HepG2 (cell line): ENCODE results near the gene HTR1B. TPM values are rescaled to one million over a fixed set of nuclear protein-coding genes. Genes with fewer than 3 reads are reported as not detected.
A peak's percentile ranks its signal among the peaks of the same experiment; 100 is the strongest.

Experiments used
- ATAC-seq: fragments of 200-7000 bp; cut with Tn5 transposase; 3 replicates; pipeline ENCODE4 v1.9.1; 2020; ENCODE audit warnings: mild to moderate bottlenecking, moderate library complexity
- BruUV-seq: library from RNA; stranded (reverse); fragments of 400-500 nt; replicated peaks from 2 replicates; lab custom pipeline; 2021; lab: Mats Ljungman, UMichigan
- CTCF ChIA-PET: fragments of 300-600 bp; formaldehyde crosslinking; extraction: SDS; loops from one replicate; lab custom pipeline; 2021; ENCODE audit warnings: low total read pairs, inconsistent platforms, low intra/inter-chr PET ratio; lab: Yijun Ruan, JAX
- POLR2A ChIA-PET: fragments of 350-600 bp; sonication (Branson Sonifier 250); formaldehyde crosslinking; loops from one replicate; lab custom pipeline; 2020; ENCODE audit warnings: antibody characterized with exemption, inconsistent platforms; lab: Yijun Ruan, JAX
- DNase-seq: peaks from one replicate; pipeline ENCODE4 v3.0.0-alpha.2; 2015; ENCODE audit warnings: low spot score
- FAIRE-seq: peaks from 3 replicates; lab custom pipeline; 2011; peaks lifted over from hg19 to GRCh38; lab: Jason Lieb, UNC
- H2AFZ ChIP-seq: one replicate; pipeline ENCODE4 v1.6.1; 2011; ENCODE audit warnings: low read length, inconsistent platforms
- H3K27ac ChIP-seq: fragments of 300-600 bp; 3 replicates; pipeline ENCODE4 v1.8.0; 2011; ENCODE audit warnings: mixed run types, mild to moderate bottlenecking, mixed read lengths, low read length, inconsistent platforms; ENCODE audit not compliant: insufficient read depth; ENCODE audit errors: extremely low read length
- H3K27me3 ChIP-seq, 2 experiments: fragments of 200-600 bp in 1 of 2; 2 replicates in 1 of 2; 3 replicates in 1 of 2; pipeline versions ENCODE4 v1.6.0 to v1.8.0; 2011; ENCODE audit warnings: low read length in 2 of 2, mild to moderate bottlenecking in 2 of 2, moderate library complexity in 2 of 2, inconsistent platforms in 1 of 2; ENCODE audit not compliant: insufficient read depth in 2 of 2, control insufficient read depth in 1 of 2
- H3K36me3 ChIP-seq, 2 experiments: fragments of 200-600 bp in 1 of 2; replicated peaks in 1 of 2; 2 replicates in 1 of 2; 3 replicates in 1 of 2; pipeline versions ENCODE4 v1.5.1 to v1.8.0; 2011; ENCODE audit warnings: low read length in 2 of 2, inconsistent platforms in 1 of 2; ENCODE audit not compliant: insufficient read depth in 2 of 2, control insufficient read depth in 1 of 2
- H3K4me1 ChIP-seq: 2 replicates; pipeline ENCODE4 v1.5.1; 2012; ENCODE audit warnings: low read length, inconsistent platforms; ENCODE audit not compliant: insufficient read depth
- H3K4me2 ChIP-seq: 2 replicates; pipeline ENCODE4 v1.6.0; 2011; ENCODE audit warnings: low read depth, low read length, inconsistent platforms
- H3K4me3 ChIP-seq, 3 experiments: fragments of 200-600 bp in 1 of 3; sonication (generic), shearing (Covaris generic) in 1 of 3; replicated peaks in 1 of 3; 2 replicates each; pipeline ENCODE4 v1.5.1; 2011 to 2016; ENCODE audit warnings: low read length in 3 of 3, inconsistent platforms in 2 of 3, low read depth in 2 of 3, mild to moderate bottlenecking in 2 of 3, control low read depth in 1 of 3, mixed read lengths in 1 of 3; ENCODE audit not compliant: insufficient read depth in 1 of 3
- H3K79me2 ChIP-seq: one replicate; pipeline ENCODE4 v1.6.1; 2011; ENCODE audit warnings: low read length, inconsistent platforms; ENCODE audit not compliant: insufficient read depth
- H3K9ac ChIP-seq: 2 replicates; pipeline ENCODE4 v1.6.0; 2011; ENCODE audit warnings: mild to moderate bottlenecking, low read depth, low read length, inconsistent platforms; ENCODE audit not compliant: insufficient read depth
- H3K9me3 ChIP-seq: 2 replicates; pipeline ENCODE4 v1.5.1; 2012; ENCODE audit warnings: mild to moderate bottlenecking, low read length
- H4K20me1 ChIP-seq: 2 replicates; pipeline ENCODE4 v1.6.0; 2011; ENCODE audit warnings: inconsistent platforms, mild to moderate bottlenecking, low read length, moderate library complexity; ENCODE audit not compliant: insufficient read depth
- CENPX ChIP-seq: sonication (generic); formaldehyde crosslinking; IDR thresholded peaks from 2 replicates; pipeline ENCODE4 v1.9.0; 2021; ENCODE audit warnings: mild to moderate bottlenecking, missing genetic modification reagents, moderate library complexity
- NR3C1 ChIP-seq: sonication (generic); formaldehyde crosslinking; IDR thresholded peaks from 2 replicates; pipeline ENCODE4 v1.4.0; 2020; ENCODE audit warnings: missing genetic modification reagents
- ZFP36 ChIP-seq: fragments of 150-350 bp; IDR thresholded peaks from 2 replicates; pipeline ENCODE4 v1.6.1; 2018; ENCODE audit warnings: borderline replicate concordance, low read length, low read depth; ENCODE audit not compliant: partially characterized antibody
- ZNF207 ChIP-seq: fragments of 450-650 bp; IDR thresholded peaks from 2 replicates; pipeline ENCODE4 v1.6.1; 2016; ENCODE audit warnings: antibody characterized with exemption, borderline replicate concordance
- ZNF543 ChIP-seq: sonication (generic); formaldehyde crosslinking; IDR thresholded peaks from 2 replicates; pipeline ENCODE4 v1.4.0; 2020; ENCODE audit warnings: mild to moderate bottlenecking, missing genetic modification reagents
- ZNF616 ChIP-seq: sonication (generic); formaldehyde crosslinking; IDR thresholded peaks from 2 replicates; pipeline ENCODE4 v1.5.0; 2020; ENCODE audit warnings: low read depth, mild to moderate bottlenecking, missing genetic modification reagents
- ZSCAN12 ChIP-seq: sonication (generic); formaldehyde crosslinking; IDR thresholded peaks from 2 replicates; pipeline ENCODE4 v1.9.0; 2021; ENCODE audit warnings: mild to moderate bottlenecking, missing genetic modification reagents
- WGBS: methylation state at CpG from one replicate; pipeline ENCODE4 v1.1.6; 2017; ENCODE audit warnings: low lambda C conversion rate; 5-methylcytosine and 5-hydroxymethylcytosine counted together
- in situ Hi-C: cut with HindIII; loops from 2 replicates; pipeline ENCODE4 v1.10.0; 2017; ENCODE audit warnings: low pct_unique_long_range_greater_than_20kb; ENCODE audit not compliant: extremely low pct_ligation_motif_present
- intact Hi-C: fragments of 100-400 bp; cut with micrococcal nuclease; formaldehyde crosslinking; loops from one replicate; pipeline ENCODE4 v1.10.0; 2022; ENCODE audit not compliant: unreplicated experiment
- polyA plus RNA-seq, 8 experiments: library from polyadenylated mRNA; depleted of rRNA in 3 of 8; stranded (reverse) in 7 of 8; unstranded in 1 of 8; fragments of >200 nt; fragmentation: Illumina TruSeq in 4 of 8; extraction: Trizol in 4 of 8; gene quantifications; 2 replicates each; pipeline versions ENCODE4 v1.2.1 to v1.2.3, GENCODE V29; 2011 to 2016; ENCODE audit warnings: low read depth in 4 of 8, missing spikeins in 1 of 8, mixed read lengths in 1 of 8; ENCODE audit not compliant: insufficient read depth in 1 of 8
- total RNA-seq, 5 experiments: library from RNA; depleted of rRNA; stranded (reverse); fragments of >200 nt; fragmentation: Illumina TruSeq; extraction: Trizol; gene quantifications; 2 replicates each; pipeline ENCODE4 v1.2.3, GENCODE V29; 2016; ENCODE audit warnings: low read depth in 1 of 5
- TF ChIP-seq, protein P1 (sequence below): sonication (generic); formaldehyde crosslinking; IDR thresholded peaks from 2 replicates; pipeline ENCODE4 v1.8.1; 2023; ENCODE audit warnings: mild to moderate bottlenecking, inconsistent platforms, moderate library complexity, missing genetic modification reagents, borderline replicate concordance
- TF ChIP-seq, protein P2 (sequence below): sonication (generic); formaldehyde crosslinking; IDR thresholded peaks from 2 replicates; pipeline ENCODE4 v1.8.1; 2023; ENCODE audit warnings: missing genetic modification reagents, inconsistent platforms, borderline replicate concordance
- TF ChIP-seq, protein P3 (sequence below): sonication (generic); formaldehyde crosslinking; IDR thresholded peaks from 2 replicates; pipeline ENCODE4 v1.4.0; 2020; ENCODE audit warnings: low read depth, missing genetic modification reagents

The HTR1B gene
- total and polyA plus RNA-seq, 2 of the 13 experiments (the other 11 are each of a cell fraction or from before 2014, with no cell fraction given), result not detected

DNA sequence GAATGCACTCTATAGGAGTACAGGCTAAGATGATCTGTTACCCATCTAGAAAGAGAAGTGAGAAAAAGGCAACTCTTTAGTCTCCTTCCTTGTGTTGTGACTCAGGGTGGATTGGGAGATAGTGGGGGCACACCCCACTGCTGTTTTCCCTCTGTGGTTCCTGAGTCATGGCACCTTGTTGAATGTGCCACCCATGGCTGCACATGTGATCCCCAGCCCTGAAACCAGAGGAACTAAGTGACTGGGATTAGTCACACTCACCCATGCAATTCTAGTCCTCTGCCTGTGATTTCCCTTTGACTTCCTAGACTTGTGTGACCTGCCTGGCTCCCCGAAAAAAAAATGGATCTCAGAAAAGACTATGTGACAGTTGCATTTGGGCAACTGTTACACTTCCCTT, 48.6 kb upstream of the HTR1B start:
- in situ Hi-C loops (no loop called here), intact Hi-C loops (no loop called here)
- H3K79me2 ChIP-seq, result no peaks in the 10 kb centered on the region
- ATAC-seq (no peak), FAIRE-seq (no peak), DNase-seq (no peak)
- H3K4me1 ChIP-seq, result no peaks in the 10 kb centered on the region
- H3K4me2 ChIP-seq, result no peak overlapping the region
- H3K9ac ChIP-seq, result no peak overlapping the region
- ChIA-PET CTCF (no interaction called here), POLR2A (no interaction called here)
- 0% methylated on average over 1 of the region's 1 CpG for WGBS
- no peaks in the 10 kb centered on the region for H3K27me3 ChIP-seq
- H3K27ac ChIP-seq, result no peak overlapping the region
- no peak overlapping the region for H3K4me3 ChIP-seq
- H3K9me3 ChIP-seq, result peaks cover 49% of the 10 kb centered on the region
- TF ChIP-seq, protein P1, sequence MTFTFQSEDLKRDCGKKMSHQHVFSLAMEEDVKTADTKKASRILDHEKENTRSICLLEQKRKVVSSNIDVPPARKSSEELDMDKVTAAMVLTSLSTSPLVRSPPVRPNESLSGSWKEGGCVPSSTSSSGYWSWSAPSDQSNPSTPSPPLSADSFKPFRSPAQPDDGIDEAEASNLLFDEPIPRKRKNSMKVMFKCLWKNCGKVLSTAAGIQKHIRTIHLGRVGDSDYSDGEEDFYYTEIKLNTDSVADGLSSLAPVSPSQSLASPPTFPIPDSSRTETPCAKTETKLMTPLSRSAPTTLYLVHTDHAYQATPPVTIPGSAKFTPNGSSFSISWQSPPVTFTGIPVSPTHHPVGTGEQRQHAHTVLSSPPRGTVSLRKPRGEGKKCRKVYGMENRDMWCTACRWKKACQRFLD, result no peak
- TF ChIP-seq ZNF616 (CRISPR knock-in tag), result peak; percentile 95
- H3K36me3 ChIP-seq, result no peaks in the 10 kb centered on the region
- no TSS peak for BruUV-seq
- no peak overlapping the region for H2AFZ ChIP-seq
- H4K20me1 ChIP-seq, result no peaks in the 10 kb centered on the region

DNA sequence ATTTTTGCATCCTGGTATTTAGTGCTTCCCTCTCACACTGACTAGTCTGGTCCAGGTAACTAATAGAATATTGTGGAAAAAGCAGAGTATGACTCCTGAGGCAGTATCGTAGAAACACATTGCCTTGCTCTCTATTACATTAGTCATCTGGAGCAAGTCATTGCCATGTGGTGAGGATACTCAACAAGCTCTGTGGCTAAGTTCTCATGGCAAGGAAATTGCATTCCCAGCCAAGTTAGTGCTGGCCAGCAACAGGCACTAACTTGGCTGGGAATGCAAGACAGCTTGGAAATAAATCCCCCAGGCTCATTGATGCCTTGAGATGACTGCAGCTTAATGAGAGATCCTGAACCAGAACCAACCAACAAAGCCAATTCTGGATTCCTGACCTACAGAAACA, 39.7 kb upstream of the HTR1B start:
- intact Hi-C loops, result no loop called here
- ChIA-PET POLR2A (no interaction called here), CTCF (no interaction called here)
- Histone ChIP-seq H2AFZ (no peak overlapping the region), H3K36me3 (no peaks in the 10 kb centered on the region), H3K4me1 (no peaks in the 10 kb centered on the region), H3K27ac (no peak overlapping the region), H3K4me3 (no peak overlapping the region), H3K27me3 (no peaks in the 10 kb centered on the region), H3K79me2 (no peaks in the 10 kb centered on the region), H3K9me3 (no peaks in the 10 kb centered on the region; the same call in 1 of the 2 replicates), H3K4me2 (no peak overlapping the region), H4K20me1 (no peaks in the 10 kb centered on the region), H3K9ac (no peak overlapping the region)
- WGBS, result 69% methylated on average over 1 of the region's 1 CpG
- FAIRE-seq, result no peak
- ATAC-seq, result no peak
- BruUV-seq, result no TSS peak
- in situ Hi-C loops, result no loop called here
- DNase-seq, result no peak
- TF ChIP-seq, protein P2, sequence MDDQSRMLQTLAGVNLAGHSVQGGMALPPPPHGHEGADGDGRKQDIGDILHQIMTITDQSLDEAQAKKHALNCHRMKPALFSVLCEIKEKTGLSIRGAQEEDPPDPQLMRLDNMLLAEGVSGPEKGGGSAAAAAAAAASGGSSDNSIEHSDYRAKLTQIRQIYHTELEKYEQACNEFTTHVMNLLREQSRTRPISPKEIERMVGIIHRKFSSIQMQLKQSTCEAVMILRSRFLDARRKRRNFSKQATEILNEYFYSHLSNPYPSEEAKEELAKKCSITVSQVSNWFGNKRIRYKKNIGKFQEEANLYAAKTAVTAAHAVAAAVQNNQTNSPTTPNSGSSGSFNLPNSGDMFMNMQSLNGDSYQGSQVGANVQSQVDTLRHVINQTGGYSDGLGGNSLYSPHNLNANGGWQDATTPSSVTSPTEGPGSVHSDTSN, result no peak
- TF ChIP-seq ZNF207, result no peak
- TF ChIP-seq ZSCAN12 (CRISPR knock-in tag), result no peak
- TF ChIP-seq, protein P3, sequence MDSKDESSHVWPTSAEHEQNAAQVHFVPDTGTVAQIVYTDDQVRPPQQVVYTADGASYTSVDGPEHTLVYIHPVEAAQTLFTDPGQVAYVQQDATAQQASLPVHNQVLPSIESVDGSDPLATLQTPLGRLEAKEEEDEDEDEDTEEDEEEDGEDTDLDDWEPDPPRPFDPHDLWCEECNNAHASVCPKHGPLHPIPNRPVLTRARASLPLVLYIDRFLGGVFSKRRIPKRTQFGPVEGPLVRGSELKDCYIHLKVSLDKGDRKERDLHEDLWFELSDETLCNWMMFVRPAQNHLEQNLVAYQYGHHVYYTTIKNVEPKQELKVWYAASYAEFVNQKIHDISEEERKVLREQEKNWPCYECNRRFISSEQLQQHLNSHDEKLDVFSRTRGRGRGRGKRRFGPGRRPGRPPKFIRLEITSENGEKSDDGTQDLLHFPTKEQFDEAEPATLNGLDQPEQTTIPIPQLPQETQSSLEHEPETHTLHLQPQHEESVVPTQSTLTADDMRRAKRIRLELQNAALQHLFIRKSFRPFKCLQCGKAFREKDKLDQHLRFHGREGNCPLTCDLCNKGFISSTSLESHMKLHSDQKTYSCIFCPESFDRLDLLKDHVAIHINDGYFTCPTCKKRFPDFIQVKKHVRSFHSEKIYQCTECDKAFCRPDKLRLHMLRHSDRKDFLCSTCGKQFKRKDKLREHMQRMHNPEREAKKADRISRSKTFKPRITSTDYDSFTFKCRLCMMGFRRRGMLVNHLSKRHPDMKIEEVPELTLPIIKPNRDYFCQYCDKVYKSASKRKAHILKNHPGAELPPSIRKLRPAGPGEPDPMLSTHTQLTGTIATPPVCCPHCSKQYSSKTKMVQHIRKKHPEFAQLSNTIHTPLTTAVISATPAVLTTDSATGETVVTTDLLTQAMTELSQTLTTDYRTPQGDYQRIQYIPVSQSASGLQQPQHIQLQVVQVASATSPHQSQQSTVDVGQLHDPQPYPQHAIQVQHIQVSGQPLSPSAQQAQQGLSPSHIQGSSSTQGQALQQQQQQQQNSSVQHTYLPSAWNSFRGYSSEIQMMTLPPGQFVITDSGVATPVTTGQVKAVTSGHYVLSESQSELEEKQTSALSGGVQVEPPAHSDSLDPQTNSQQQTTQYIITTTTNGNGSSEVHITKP (CRISPR knock-in tag), result no peak
- TF ChIP-seq ZFP36, result no peak
- no peak for TF ChIP-seq NR3C1 (CRISPR knock-in tag)
- TF ChIP-seq CENPX (CRISPR knock-in tag), result no peak
- TF ChIP-seq ZNF543, result no peak
